ENCODE measurements around the gene TEAD3.

The TEAD3 gene

DNA sequence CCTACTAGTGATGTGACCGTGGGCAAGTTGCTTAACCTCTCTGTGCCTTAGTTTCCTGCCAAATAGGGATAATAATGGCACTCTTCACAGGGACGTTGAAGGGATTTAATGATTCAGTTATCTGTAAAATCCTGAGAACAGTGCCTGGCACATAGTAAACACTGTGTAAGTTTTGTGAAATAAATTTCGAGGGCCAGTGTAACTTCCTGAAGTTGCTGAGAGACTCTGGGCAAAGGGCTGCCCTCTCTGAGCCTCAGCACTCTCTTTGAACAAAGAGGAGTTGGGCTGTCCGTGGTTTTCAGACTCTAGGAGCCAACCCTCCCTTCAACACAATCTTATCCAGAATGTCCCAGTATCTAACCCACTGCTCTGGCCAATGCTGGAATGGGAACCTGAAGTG lies 2.5 kb upstream of the TEAD3 start:
- DNase-seq (ENCODE audit: low read depth, low spot score) = no peak
- Histone ChIP-seq H3K9me3 (ENCODE audit: control insufficient read depth, insufficient read depth, low read length) (no peaks in the 10 kb centered on the region), H3K4me3 (ENCODE audit: low read length) (no peak overlapping the region), H3K4me1 (ENCODE audit: control insufficient read depth, insufficient read depth, low read length) (peaks cover 16% of the 10 kb centered on the region), H3K27me3 (ENCODE audit: control insufficient read depth, insufficient read depth, low read length) (no peaks in the 10 kb centered on the region), H3K36me3 (ENCODE audit: control insufficient read depth, insufficient read depth, low read length) (no peaks in the 10 kb centered on the region), H3K27ac (ENCODE audit: low read length) (no peak overlapping the region)
- no CpG with 5 or more reads among the region's 4 CpGs for whole genome bisulfite sequencing (ENCODE audit: insufficient coverage, insufficient read length)

- H3K27me3 ChIP-seq (ENCODE audit: control insufficient read depth, insufficient read depth, low read length) = no peaks in the 10 kb centered on the region
- H3K4me1 ChIP-seq (ENCODE audit: control insufficient read depth, insufficient read depth, low read length) = peaks cover 23% of the 10 kb centered on the region
- WGBS (ENCODE audit: insufficient coverage, insufficient read length) = no CpG with 5 or more reads among the region's 14 CpGs
- no peaks in the 10 kb centered on the region for H3K9me3 ChIP-seq (ENCODE audit: control insufficient read depth, insufficient read depth, low read length)
- DNase-seq (ENCODE audit: low read depth, low spot score) = no peak
- H3K4me3 ChIP-seq (ENCODE audit: low read length) = peak overlapping the region; percentile 48; the same call in 1 of the 2 replicates
- no peaks in the 10 kb centered on the region for H3K36me3 ChIP-seq (ENCODE audit: control insufficient read depth, insufficient read depth, low read length)
- no peak overlapping the region for H3K27ac ChIP-seq (ENCODE audit: low read length)
Observed at GRCh38 chr6:35498422-35499067, 1.7 kb upstream of the TEAD3 start.

DNA sequence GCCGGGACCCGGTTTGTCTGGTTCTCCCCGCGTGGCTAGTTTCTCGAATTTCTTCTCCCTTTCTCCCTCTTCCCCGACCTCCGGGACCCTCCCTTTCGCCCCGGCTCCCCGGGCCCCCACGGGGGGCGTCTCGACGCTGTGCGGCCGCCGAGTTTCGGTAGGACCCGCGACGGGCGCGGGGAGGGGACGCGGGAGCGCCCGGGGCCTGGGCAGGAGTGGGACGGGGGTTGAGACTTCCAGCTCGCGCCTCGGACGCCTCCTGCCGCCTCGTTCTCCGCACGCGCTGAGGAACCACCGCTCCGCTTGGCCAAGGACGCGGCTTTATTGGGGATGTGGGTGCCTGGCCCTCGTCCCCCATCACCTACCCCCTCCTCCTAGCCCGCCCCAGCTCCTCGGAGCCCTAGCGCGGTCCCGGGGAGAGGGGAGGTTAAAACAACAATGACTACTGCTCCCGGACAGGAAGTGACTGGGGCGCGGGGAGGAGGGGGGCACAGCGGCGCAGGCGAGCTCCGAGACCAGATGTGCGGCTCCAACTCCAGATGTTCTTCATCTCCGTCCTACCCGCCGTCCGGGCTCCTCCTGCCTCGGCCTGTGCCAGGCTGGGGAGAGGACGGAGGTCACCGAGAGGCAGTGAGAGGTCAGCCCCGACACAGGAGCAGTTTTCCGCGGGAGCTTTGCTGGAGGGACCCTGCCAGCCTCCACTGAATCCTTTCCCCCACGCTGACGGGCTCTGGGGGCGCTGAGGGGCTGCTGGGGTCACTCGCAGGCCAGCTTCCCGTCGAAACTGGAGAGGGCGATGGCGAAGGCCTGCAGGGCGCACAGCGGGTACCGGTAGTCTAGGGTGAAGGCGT lies 917 bp upstream of the TEAD3 start:
- Histone ChIP-seq H3K27me3 (ENCODE audit: control insufficient read depth, insufficient read depth, low read length) (no peaks in the 10 kb centered on the region), H3K4me1 (ENCODE audit: control insufficient read depth, insufficient read depth, low read length) (peaks cover 24% of the 10 kb centered on the region), H3K36me3 (ENCODE audit: control insufficient read depth, insufficient read depth, low read length) (no peaks in the 10 kb centered on the region), H3K27ac (ENCODE audit: low read length) (no peak overlapping the region), H3K4me3 (ENCODE audit: low read length) (peak overlapping the region; percentile 48; the same call in 1 of the 2 replicates), H3K9me3 (ENCODE audit: control insufficient read depth, insufficient read depth, low read length) (no peaks in the 10 kb centered on the region)
- no peak for DNase-seq (ENCODE audit: low read depth, low spot score)
- WGBS (ENCODE audit: insufficient coverage, insufficient read length) = no CpG with 5 or more reads among the region's 77 CpGs

- DNase-seq (ENCODE audit: low read depth, low spot score) = no peak
- Histone ChIP-seq H3K4me3 (ENCODE audit: low read length) (peak overlapping the region; percentile 65; the same call in 1 of the 2 replicates), H3K27ac (ENCODE audit: low read length) (no peak overlapping the region), H3K9me3 (ENCODE audit: control insufficient read depth, insufficient read depth, low read length) (no peaks in the 10 kb centered on the region), H3K27me3 (ENCODE audit: control insufficient read depth, insufficient read depth, low read length) (no peaks in the 10 kb centered on the region), H3K4me1 (ENCODE audit: control insufficient read depth, insufficient read depth, low read length) (peaks cover 36% of the 10 kb centered on the region), H3K36me3 (ENCODE audit: control insufficient read depth, insufficient read depth, low read length) (no peaks in the 10 kb centered on the region)
- no CpG with 5 or more reads among the region's 63 CpGs for WGBS (ENCODE audit: insufficient coverage, insufficient read length)
Observed at GRCh38 chr6:35496036-35496840, 641 bp downstream of the TEAD3 start.

- peak overlapping the region; percentile 65; the same call in 1 of the 2 replicates for H3K4me3 ChIP-seq (ENCODE audit: low read length)
- H3K36me3 ChIP-seq (ENCODE audit: control insufficient read depth, insufficient read depth, low read length) = no peaks in the 10 kb centered on the region
- DNase-seq (ENCODE audit: low read depth, low spot score) = no peak
- WGBS (ENCODE audit: insufficient coverage, insufficient read length) = no CpG with 5 or more reads among the region's 9 CpGs
- H3K4me1 ChIP-seq (ENCODE audit: control insufficient read depth, insufficient read depth, low read length) = peaks cover 40% of the 10 kb centered on the region
- no peaks in the 10 kb centered on the region for H3K9me3 ChIP-seq (ENCODE audit: control insufficient read depth, insufficient read depth, low read length)
- H3K27ac ChIP-seq (ENCODE audit: low read length) = no peak overlapping the region
- no peaks in the 10 kb centered on the region for H3K27me3 ChIP-seq (ENCODE audit: control insufficient read depth, insufficient read depth, low read length)
Observed at GRCh38 chr6:35495258-35496035, 1.4 kb downstream of the TEAD3 start.

DNA sequence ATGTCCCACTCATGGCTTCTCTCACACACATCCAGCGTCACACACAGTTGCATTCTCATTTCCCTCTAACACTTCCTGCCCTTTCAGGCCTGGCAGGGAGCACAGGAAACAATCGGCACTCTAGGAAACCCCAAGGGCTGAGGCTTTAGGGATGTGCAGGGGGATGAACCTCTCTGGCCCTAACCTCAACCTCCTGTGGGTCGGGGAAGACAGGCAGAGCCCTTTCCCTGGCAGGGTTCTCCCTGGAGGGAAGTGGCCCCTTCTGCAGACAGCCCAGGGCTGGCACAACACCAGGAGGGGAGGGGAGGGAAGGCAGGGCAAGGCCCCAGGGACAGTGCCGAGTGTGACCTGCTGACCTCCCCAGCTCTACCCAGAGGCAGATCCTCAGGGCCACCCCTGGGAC lies 2.7 kb downstream of the TEAD3 start:
- no peaks in the 10 kb centered on the region for H3K36me3 ChIP-seq (ENCODE audit: control insufficient read depth, insufficient read depth, low read length)
- no CpG with 5 or more reads among the region's 4 CpGs for WGBS (ENCODE audit: insufficient coverage, insufficient read length)
- no peak overlapping the region for H3K27ac ChIP-seq (ENCODE audit: low read length)
- H3K9me3 ChIP-seq (ENCODE audit: control insufficient read depth, insufficient read depth, low read length) = no peaks in the 10 kb centered on the region
- no peak overlapping the region for H3K4me3 ChIP-seq (ENCODE audit: low read length)
- H3K4me1 ChIP-seq (ENCODE audit: control insufficient read depth, insufficient read depth, low read length) = peaks cover 45% of the 10 kb centered on the region
- DNase-seq (ENCODE audit: low read depth, low spot score) = no peak
- no peaks in the 10 kb centered on the region for H3K27me3 ChIP-seq (ENCODE audit: control insufficient read depth, insufficient read depth, low read length)

DNA sequence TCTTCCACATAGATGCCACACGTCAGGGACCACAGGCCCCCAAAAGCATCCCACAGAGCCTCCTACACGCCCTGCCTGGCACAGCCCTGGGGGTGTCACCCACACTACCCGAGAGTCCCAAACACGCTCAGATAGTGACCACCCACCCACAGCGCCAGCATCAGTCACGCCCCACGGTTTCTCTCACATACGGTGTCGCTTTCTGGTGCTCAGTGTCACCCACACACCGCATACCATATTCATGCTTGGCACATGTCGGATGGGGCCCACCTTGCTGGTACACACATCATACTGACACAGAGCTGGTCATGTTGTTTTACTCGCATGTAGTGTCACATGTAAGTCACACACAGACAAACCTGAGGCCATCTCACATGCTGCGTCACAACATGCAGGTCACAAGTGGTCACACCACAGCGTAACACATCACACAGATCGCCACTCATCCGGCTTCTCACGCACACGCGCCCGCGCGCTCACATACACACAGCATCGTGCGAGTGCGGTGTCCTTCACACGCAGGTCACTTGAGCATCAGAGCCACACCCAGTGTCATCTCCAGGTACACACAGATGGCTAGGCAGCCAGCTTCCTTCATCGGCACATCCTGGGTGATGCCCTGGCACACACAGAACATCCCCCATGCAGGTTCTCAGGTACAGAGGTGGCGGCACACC lies 3.4 kb downstream of the TEAD3 start:
- Histone ChIP-seq H3K27me3 (ENCODE audit: control insufficient read depth, insufficient read depth, low read length) (no peaks in the 10 kb centered on the region), H3K4me1 (ENCODE audit: control insufficient read depth, insufficient read depth, low read length) (peaks cover 41% of the 10 kb centered on the region), H3K27ac (ENCODE audit: low read length) (no peak overlapping the region), H3K9me3 (ENCODE audit: control insufficient read depth, insufficient read depth, low read length) (no peaks in the 10 kb centered on the region), H3K36me3 (ENCODE audit: control insufficient read depth, insufficient read depth, low read length) (no peaks in the 10 kb centered on the region), H3K4me3 (ENCODE audit: low read length) (no peak overlapping the region)
- DNase-seq (ENCODE audit: low read depth, low spot score) = no peak
- WGBS (ENCODE audit: insufficient coverage, insufficient read length) = no CpG with 5 or more reads among the region's 28 CpGs

- Histone ChIP-seq H3K4me1 (ENCODE audit: control insufficient read depth, insufficient read depth, low read length) (peaks cover 39% of the 10 kb centered on the region), H3K27me3 (ENCODE audit: control insufficient read depth, insufficient read depth, low read length) (no peaks in the 10 kb centered on the region), H3K27ac (ENCODE audit: low read length) (no peak overlapping the region), H3K36me3 (ENCODE audit: control insufficient read depth, insufficient read depth, low read length) (no peaks in the 10 kb centered on the region), H3K9me3 (ENCODE audit: control insufficient read depth, insufficient read depth, low read length) (no peaks in the 10 kb centered on the region), H3K4me3 (ENCODE audit: low read length) (no peak overlapping the region)
- no CpG with 5 or more reads among the region's 7 CpGs for WGBS (ENCODE audit: insufficient coverage, insufficient read length)
- DNase-seq (ENCODE audit: low read depth, low spot score) = no peak
Observed at GRCh38 chr6:35492974-35493284, 4.0 kb downstream of the TEAD3 start.

GRCh38 chr6:35492258-35492973 lies 4.5 kb downstream of the TEAD3 start:
- no CpG with 5 or more reads among the region's 7 CpGs for WGBS (ENCODE audit: insufficient coverage, insufficient read length)

More at GRCh38 chr6:35492258-35492973, 4.5 kb downstream of the TEAD3 start:
- no peak for DNase-seq (ENCODE audit: low read depth, low spot score)
- no peaks in the 10 kb centered on the region for H3K27me3 ChIP-seq (ENCODE audit: control insufficient read depth, insufficient read depth, low read length)
- H3K9me3 ChIP-seq (ENCODE audit: control insufficient read depth, insufficient read depth, low read length) = no peaks in the 10 kb centered on the region
- no peak overlapping the region for H3K27ac ChIP-seq (ENCODE audit: low read length)
- H3K4me1 ChIP-seq (ENCODE audit: control insufficient read depth, insufficient read depth, low read length) = peaks cover 42% of the 10 kb centered on the region
- no peaks in the 10 kb centered on the region for H3K36me3 ChIP-seq (ENCODE audit: control insufficient read depth, insufficient read depth, low read length)
- H3K4me3 ChIP-seq (ENCODE audit: low read length) = no peak overlapping the region
